MCF 10A (cell line): Measurements from ENCODE around the gene NTM. TPM values are rescaled to one million over a fixed set of nuclear protein-coding genes. Genes with fewer than 3 reads are reported as not detected.

Source experiments
- BruUV-seq: library from RNA; stranded (reverse); fragments of 400-500 nt; replicated peaks from 2 replicates; lab custom pipeline; 2021; lab: Mats Ljungman, UMichigan
- CTCF ChIA-PET: fragments of 300-600 bp; sonication (Branson Sonifier 250); formaldehyde crosslinking; extraction: SDS; loops from one replicate; lab custom pipeline; 2021; ENCODE audit warnings: antibody characterized with exemption, inconsistent platforms; lab: Yijun Ruan, JAX
- POLR2A ChIA-PET: fragments of 300-600, 350-650 bp; sonication (Branson Sonifier 250); formaldehyde crosslinking; extraction: SDS; loops from one replicate; lab custom pipeline; 2020; ENCODE audit warnings: antibody characterized with exemption, inconsistent platforms; lab: Yijun Ruan, JAX
- DNase-seq: peaks from one replicate; pipeline ENCODE4 v3.0.0-alpha.2; 2018; ENCODE audit not compliant: unreplicated experiment
- H3K27ac Mint-ChIP-seq: one replicate; pipeline ENCODE4 v1.8.0; 2022; ENCODE audit warnings: mild to moderate bottlenecking, low read depth, mixed read lengths; ENCODE audit not compliant: unreplicated experiment
- H3K27me3 Mint-ChIP-seq: one replicate; pipeline ENCODE4 v1.8.0; 2022; ENCODE audit warnings: mixed read lengths; ENCODE audit not compliant: insufficient read depth, unreplicated experiment
- H3K36me3 Mint-ChIP-seq: one replicate; pipeline ENCODE4 v1.8.0; 2022; ENCODE audit warnings: mild to moderate bottlenecking, moderate library complexity, mixed read lengths; ENCODE audit not compliant: insufficient read depth, unreplicated experiment
- H3K4me1 Mint-ChIP-seq: one replicate; pipeline ENCODE4 v1.8.0; 2022; ENCODE audit warnings: mixed read lengths; ENCODE audit not compliant: insufficient read depth, unreplicated experiment
- H3K4me3 Mint-ChIP-seq: one replicate; pipeline ENCODE4 v1.8.0; 2022; ENCODE audit warnings: mild to moderate bottlenecking, moderate library complexity, mixed read lengths; ENCODE audit not compliant: unreplicated experiment
- H3K9me3 Mint-ChIP-seq: one replicate; pipeline ENCODE4 v1.8.0; 2022; ENCODE audit warnings: mixed read lengths; ENCODE audit not compliant: unreplicated experiment
- CTCF ChIP-seq: fragments of 200-600 bp; IDR thresholded peaks from one replicate; pipeline ENCODE4 v1.8.0; 2022; ENCODE audit warnings: antibody characterized with exemption, mild to moderate bottlenecking; ENCODE audit not compliant: unreplicated experiment
- intact Hi-C: fragments of 100-400 bp; cut with micrococcal nuclease; formaldehyde crosslinking; loops from 2 replicates; pipeline ENCODE4 v1.14.1; 2022
- total RNA-seq: library from RNA; stranded (reverse); gene quantifications from 2 replicates; pipeline ENCODE4 v1.2.3, GENCODE V29; 2022

The NTM gene
- total RNA-seq, 1 experiment from 2014 or later: not detected

- Mint-ChIP-seq H3K27me3 (no peaks in the 10 kb centered on the region), H3K27ac (no peak overlapping the region), H3K9me3 (peaks cover 36% of the 10 kb centered on the region), H3K4me3 (no peak overlapping the region), H3K4me1 (no peaks in the 10 kb centered on the region), H3K36me3 (no peaks in the 10 kb centered on the region)
- CTCF ChIA-PET: no interaction called here
- intact Hi-C loops: no loop called here
- POLR2A ChIA-PET: no interaction called here
- DNase-seq: no peak
- TF ChIP-seq CTCF: no peak
- no TSS peak for BruUV-seq
Measured at GRCh38 chr11:132237781-132238180, 867.4 kb downstream of the NTM start.

- no peak overlapping the region for H3K4me3 Mint-ChIP-seq
- CTCF ChIA-PET: no interaction called here
Measured at GRCh38 chr11:132238331-132238866, 868.0 kb downstream of the NTM start.

GRCh38 chr11:132240374-132240773 lies 870.0 kb downstream of the NTM start:
- ChIA-PET CTCF (interaction anchor here (0.6 to 0.7 kb wide), 3 partner anchors 357 to 1446 kb away, joined by 3 to 4 read pairs (median 4); no protein-coding TSS in a partner anchor), POLR2A (no interaction called here)
- no peaks in the 10 kb centered on the region for H3K4me1 Mint-ChIP-seq
- H3K27me3 Mint-ChIP-seq: no peaks in the 10 kb centered on the region
- no peaks in the 10 kb centered on the region for H3K36me3 Mint-ChIP-seq
- BruUV-seq: no TSS peak
- intact Hi-C loops: no loop called here
- TF ChIP-seq CTCF: no peak
- H3K9me3 Mint-ChIP-seq: peaks cover 32% of the 10 kb centered on the region
- H3K4me3 Mint-ChIP-seq: no peak overlapping the region
- no peak overlapping the region for H3K27ac Mint-ChIP-seq
- no peak for DNase-seq

More at GRCh38 chr11:132238331-132238866, 868.0 kb downstream of the NTM start:
- no peak for TF ChIP-seq CTCF
- Mint-ChIP-seq H3K27me3 (no peaks in the 10 kb centered on the region), H3K27ac (no peak overlapping the region), H3K9me3 (peaks cover 35% of the 10 kb centered on the region), H3K36me3 (no peaks in the 10 kb centered on the region), H3K4me1 (no peaks in the 10 kb centered on the region)
- intact Hi-C loops: no loop called here
- no TSS peak for BruUV-seq
- DNase-seq: no peak
- POLR2A ChIA-PET: no interaction called here

GRCh38 chr11:132242632-132243031 lies 872.2 kb downstream of the NTM start:
- no peaks in the 10 kb centered on the region for H3K27me3 Mint-ChIP-seq
- no peak for DNase-seq
- ChIA-PET CTCF (interaction anchor here (0.6 kb wide), 1 partner anchor 176 kb away, joined by 4 read pairs; no protein-coding TSS in a partner anchor), POLR2A (no interaction called here)
- no peaks in the 10 kb centered on the region for H3K36me3 Mint-ChIP-seq
- intact Hi-C loops: no loop called here
- H3K4me3 Mint-ChIP-seq: no peak overlapping the region
- no peak overlapping the region for H3K27ac Mint-ChIP-seq
- BruUV-seq: no TSS peak
- H3K9me3 Mint-ChIP-seq: peaks cover 42% of the 10 kb centered on the region
- no peaks in the 10 kb centered on the region for H3K4me1 Mint-ChIP-seq
- no peak for TF ChIP-seq CTCF
